NCI-H2196 treated with DMSO at 0.1 percent for 48 hours (cell line): ENCODE data around the gene SYTL2.
A peak's percentile ranks its signal among the peaks of the same experiment; 100 is the strongest.
"Not testable (repeated sequence)": the region's sequence is repeated elsewhere in the genome, so short reads cannot be mapped to it uniquely, and the experiment has no call there.

Source experiments
- DNase-seq: peaks from one replicate; lab custom pipeline; 2025; ENCODE audit not compliant: unreplicated experiment; lab: John Stamatoyannopoulos, UW

The SYTL2 gene

DNA sequence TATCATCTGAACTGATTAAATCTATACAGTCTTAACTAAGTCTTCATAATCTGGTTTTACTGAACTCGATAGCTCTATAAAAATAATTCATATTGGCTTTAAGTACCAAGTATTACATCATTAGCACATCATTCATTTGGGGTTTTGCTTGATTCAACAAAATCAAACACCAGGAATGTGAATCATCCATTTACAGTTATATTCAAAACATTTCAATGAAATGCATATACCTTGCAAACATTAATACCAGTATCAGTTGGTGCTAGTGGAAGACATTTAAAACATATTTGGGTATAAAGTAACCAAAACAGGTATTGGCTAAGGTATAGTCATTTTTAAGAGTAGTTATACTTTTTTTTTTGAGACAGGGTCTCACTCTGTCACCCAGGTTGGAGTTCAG lies 112.7 kb downstream of the SYTL2 start:
- no peak for DNase-seq

DNA sequence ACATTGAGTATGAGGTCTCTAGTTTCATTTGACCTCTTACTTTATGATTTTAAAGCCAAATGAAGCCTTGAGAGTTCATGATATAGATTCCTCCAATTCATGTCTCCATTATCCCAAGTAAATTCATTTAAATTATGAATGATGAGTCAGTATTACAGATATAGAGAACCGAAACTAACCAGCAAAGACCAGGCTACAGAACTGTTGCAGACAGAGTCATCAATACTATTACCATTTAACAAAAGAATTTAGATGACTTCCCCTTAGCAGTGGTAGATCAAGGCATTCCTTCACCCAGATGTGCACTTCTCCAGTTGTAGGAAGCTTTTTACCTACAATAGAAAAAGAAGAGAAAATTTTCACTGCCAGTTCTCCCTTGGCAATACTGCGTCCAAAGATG lies 113.2 kb downstream of the SYTL2 start:
- no peak for DNase-seq

- DNase-seq, result no peak
These were observed 115.4 kb downstream of the SYTL2 start for GRCh38 chr11:85695546-85695945.

GRCh38 chr11:85694385-85694980 lies 116.5 kb downstream of the SYTL2 start:
- DNase-seq, result peak; percentile 8

GRCh38 chr11:85685820-85686459 lies 125.0 kb downstream of the SYTL2 start, which contains the start of gene CCDC89:
CCDC89 (minus strand) TSS chr11:85686195; CDS start chr11:85686130, 65 bp downstream.
- peak; percentile 96 for DNase-seq

- DNase-seq, result peak; percentile 18
These were observed 125.7 kb downstream of the SYTL2 start for GRCh38 chr11:85685125-85685819.

DNA sequence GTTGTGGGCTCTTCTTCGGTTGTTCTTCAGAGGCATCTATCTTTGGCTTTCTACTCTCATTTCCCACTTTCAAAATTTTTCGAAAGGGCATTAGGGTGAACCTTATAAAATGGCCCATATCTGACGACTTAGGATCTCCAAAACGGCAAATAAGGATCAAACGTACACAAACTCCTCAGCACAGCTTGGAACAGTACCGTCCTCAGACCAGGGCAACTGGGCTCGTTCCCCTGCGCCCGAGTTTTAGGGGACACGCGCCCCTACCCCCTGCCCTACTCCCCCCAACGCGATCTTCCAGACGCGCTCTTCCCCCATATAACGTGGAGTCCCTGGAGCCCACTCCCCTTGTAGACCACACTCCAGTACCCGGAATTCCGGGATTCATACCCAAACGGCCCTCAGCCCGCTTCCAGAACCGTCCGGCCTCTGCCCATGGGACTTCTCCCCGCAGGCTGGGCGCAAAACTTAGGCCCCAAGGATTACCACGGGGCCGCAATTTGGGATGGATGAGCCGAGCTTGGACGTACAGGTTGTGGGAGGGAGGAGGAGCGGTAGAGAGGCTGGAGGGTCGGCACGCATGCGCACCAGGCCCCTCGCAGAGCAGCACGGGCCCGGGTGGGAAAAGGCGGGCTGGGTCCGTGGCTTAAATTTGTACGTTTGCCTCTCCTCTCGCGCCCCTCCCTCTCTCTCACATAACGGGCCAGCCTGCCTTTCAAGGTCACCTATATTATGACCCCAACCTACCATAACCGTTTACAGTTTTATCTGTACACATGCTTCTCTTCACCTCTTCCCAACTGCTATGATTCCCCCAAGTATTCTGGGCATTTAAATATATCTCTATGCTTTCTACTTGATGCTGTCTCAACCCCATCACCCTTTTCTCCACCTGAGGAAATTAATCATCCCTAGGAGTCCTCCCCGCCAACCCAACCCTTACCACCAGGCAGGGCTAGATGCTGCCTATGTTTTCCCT lies 128.3 kb downstream of the SYTL2 start:
- peak; percentile 17 for DNase-seq

GRCh38 chr11:85680897-85681296 lies 130.0 kb downstream of the SYTL2 start:
- DNase-seq, result peak; percentile 19

DNA sequence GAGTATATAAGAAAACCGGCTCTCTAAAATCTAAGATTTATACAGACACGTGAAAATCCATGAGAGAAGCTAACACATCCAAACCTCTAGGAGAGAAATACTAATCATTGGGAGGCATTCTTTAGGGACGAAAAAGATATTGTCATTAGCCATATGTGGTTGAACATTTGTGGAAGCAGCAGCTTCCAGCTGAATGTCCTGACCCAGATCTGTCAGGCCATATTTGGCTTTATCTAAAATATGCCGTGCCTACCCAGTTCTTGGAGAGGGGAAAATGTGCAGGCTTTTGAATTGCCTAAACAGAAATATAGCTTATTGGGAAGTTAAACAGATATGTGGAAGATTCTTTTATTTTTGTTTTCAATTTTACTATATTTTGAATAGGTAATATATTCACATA lies 131.4 kb downstream of the SYTL2 start:
- no peak for DNase-seq

- no peak for DNase-seq
These were observed 137.5 kb downstream of the SYTL2 start for GRCh38 chr11:85673393-85673792.

- no peak for DNase-seq
These were observed 138.6 kb downstream of the SYTL2 start for GRCh38 chr11:85672105-85672902.

DNA sequence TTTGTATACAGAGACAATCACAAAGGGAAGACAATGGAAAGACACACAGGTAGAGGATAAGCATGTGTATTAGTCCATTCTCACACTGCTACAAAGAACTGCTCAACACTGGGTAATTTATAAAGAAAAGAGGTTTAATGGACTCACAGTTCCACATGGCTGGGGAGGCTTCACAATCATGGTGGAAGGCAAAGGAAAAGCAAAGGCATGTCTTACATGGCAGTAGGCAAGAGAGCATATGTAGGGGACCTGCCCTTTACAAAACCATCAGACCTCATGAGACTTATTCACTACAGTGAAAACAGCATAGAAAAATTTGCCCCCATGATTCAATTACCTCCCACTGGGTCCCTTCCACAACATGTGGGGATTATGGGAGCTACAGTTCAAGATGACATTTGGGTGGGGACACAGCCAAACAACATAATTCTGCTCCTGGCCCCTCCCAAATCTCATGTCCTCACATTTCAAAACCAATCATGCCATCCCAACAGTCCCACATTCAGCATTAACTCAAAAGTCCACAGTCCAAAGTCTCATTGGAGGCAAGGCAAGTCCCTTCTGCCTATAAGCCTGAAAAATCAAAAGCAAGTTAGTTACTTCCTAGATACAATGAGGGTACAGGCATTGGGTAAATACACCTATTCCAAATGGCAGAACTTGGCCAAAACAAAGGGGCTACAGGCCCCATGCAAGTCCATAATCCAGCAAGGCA lies 139.8 kb downstream of the SYTL2 start:
- not testable (repeated sequence) for DNase-seq

GRCh38 chr11:85668157-85668556 lies 142.8 kb downstream of the SYTL2 start:
- no peak for DNase-seq

GRCh38 chr11:85666687-85667086 lies 144.3 kb downstream of the SYTL2 start:
- DNase-seq, result no peak

DNA sequence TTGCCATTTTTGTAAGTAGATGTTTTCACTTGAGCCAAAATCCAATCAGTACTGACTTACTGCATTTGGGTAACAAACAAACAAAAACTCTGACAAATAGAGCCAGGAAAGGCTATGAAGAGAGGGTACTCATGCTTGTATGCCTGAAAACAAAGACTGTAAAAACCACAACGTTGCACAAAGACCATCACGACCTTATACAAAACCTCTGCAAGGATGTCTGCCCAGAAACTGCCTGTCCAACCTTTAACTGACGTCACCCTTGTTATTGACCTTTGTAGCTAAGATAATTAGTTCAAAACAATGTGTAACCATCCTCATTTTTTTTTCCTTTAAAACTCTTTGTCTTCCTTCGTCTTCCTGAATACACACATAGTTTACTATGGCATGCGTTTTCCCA lies 145.2 kb downstream of the SYTL2 start:
- DNase-seq, result no peak

GRCh38 chr11:85664615-85665481 lies 146.1 kb downstream of the SYTL2 start, which contains the start of gene CREBZF:
CREBZF (minus strand) TSS chr11:85665129; CDS start chr11:85664875, 254 bp downstream.
- DNase-seq, result peak; percentile 91

DNA sequence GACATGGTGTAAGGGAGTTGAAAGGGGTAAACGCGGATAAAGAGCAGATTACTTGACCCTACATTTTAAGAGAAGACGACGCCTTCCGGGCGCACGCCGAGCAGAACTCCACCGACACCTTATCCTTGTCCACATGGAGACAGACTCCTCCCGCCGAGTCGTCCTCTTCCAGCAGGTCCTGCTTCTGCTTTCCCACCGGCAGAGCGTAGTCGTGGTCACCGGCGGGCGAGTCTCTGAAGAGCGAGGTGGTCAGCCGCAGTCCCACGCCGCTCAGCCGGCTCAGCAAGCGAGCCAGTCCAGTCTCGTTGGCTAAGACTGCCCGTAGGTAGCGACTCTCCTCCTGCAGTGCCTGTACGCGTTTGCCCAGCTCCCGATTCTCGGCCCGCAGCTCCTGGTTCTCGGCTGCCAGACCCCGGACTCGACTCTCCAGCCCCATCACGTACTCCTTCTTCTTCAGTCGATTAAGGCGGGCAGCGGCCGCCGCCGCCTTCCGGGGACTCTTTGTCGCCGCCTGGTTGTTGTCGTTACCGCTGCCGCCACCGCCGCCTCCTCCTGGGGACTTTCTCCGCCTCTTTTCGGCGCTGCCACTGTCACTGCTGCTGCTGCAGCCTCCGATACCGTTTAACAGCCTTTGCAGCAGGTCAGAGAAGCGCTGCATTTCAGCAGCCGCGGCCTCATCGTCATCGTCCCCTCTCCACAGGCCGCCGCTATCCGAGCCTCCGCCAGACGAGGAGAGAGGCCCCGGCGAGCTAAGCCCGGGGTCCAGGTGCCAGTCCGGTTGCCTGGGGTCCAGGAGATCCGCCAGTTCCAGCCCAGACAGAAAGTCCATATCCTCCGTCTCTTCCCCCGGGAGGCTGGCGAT lies 147.0 kb downstream of the SYTL2 start:
- peak; percentile 19 for DNase-seq
